Ovary (tissue), 9 donors: ENCODE data around the gene IER5. TPM values are rescaled to one million over a fixed set of nuclear protein-coding genes. Genes with fewer than 3 reads are reported as not detected.

ENCODE experiments used
- DNase-seq, 5 donors: peaks; one replicate each; pipeline ENCODE4 v3.0.0-alpha.2; 2019 to 2020
- H3K27ac ChIP-seq, 2 donors: fragments of 200-600 bp; one replicate each; pipeline versions ENCODE4 v1.5.1 to v1.8.0; 2019 to 2022
- H3K27me3 ChIP-seq: fragments of 200-600 bp; one replicate; pipeline ENCODE4 v1.8.0; 2022
- H3K36me3 ChIP-seq: fragments of 200-600 bp; sonication (generic); one replicate; pipeline ENCODE4 v1.5.1; 2019
- H3K4me1 ChIP-seq: one replicate; pipeline ENCODE4 v1.8.1; 2013; ENCODE audit warnings: mild to moderate bottlenecking, moderate library complexity; ENCODE audit not compliant: insufficient read depth
- H3K4me3 ChIP-seq: fragments of 200-600 bp; sonication (generic); one replicate; pipeline ENCODE4 v1.5.1; 2017
- H3K9me3 ChIP-seq, 2 donors: fragments of 200-600 bp in 1 of 2; sonication (generic) in 1 of 2; one replicate each; pipeline versions ENCODE4 v1.5.1 to v1.8.1; 2013 to 2019; ENCODE audit warnings: mild to moderate bottlenecking in 1 of 2, moderate library complexity in 1 of 2
- EP300 ChIP-seq: sonication (generic); formaldehyde crosslinking; IDR thresholded peaks from one replicate; pipeline ENCODE4 v1.6.1; 2017; ENCODE audit warnings: antibody characterized with exemption
- POLR2A ChIP-seq: fragments of 450-650 bp; IDR thresholded peaks from one replicate; pipeline ENCODE4 v1.6.1; 2017; ENCODE audit warnings: antibody characterized with exemption, mild to moderate bottlenecking, moderate library complexity
- WGBS, 3 donors: extraction: QIAGEN DNeasy Blood & Tissue Kit in 1 of 3; methylation state at CpG; one replicate each; pipeline versions ENCODE4 v1.1.5 to v1.1.7; 2013 to 2017; 5-methylcytosine and 5-hydroxymethylcytosine counted together
- intact Hi-C, 4 donors: fragments of 100-400 bp; cut with DNase I; formaldehyde crosslinking; loops; one replicate each; pipeline versions ENCODE4 v1.11.0 to v1.15.1; 2022 to 2023
- polyA plus RNA-seq, 2 donors: library from polyadenylated mRNA; stranded (reverse); fragments of 200-250 nt in 1 of 2; fragments of 350-450 nt in 1 of 2; fragmentation: Illumina TruSeq in 1 of 2; extraction: RNeasy Lipid Tissue Mini Kit (QIAGEN cat#74804) in 1 of 2; gene quantifications; one replicate each; pipeline ENCODE4 v1.2.3, GENCODE V29; 2013 to 2014
- total RNA-seq, 7 donors: library from RNA; depleted of rRNA in 2 of 7; stranded (reverse); fragments of >200 nt in 2 of 7; fragmentation: NEBNext Ultra II Directional in 3 of 7; extraction: Animal tissue kit (Norgen Biotek cat#: 25700) in 3 of 7; gene quantifications; one replicate each; pipeline versions ENCODE4 v1.1.0 to v1.2.4, GENCODE V29; 2016 to 2023
- TF ChIP-seq, protein P1 (sequence below), 3 donors: fragments of 450-650 bp in 2 of 3; fragments of 200-600 bp in 1 of 3; IDR thresholded peaks; one replicate each; pipeline versions ENCODE4 v1.5.1 to v1.8.0; 2016 to 2022; ENCODE audit warnings: antibody characterized with exemption in 3 of 3, mild to moderate bottlenecking in 1 of 3
- donor health status: DM: no; HTN: no; CAD: no; lungs with moderate emphysema.
- donor health status: DM: no; HTN: no; CAD: no.
- donor health status: Bipolar disorder and iron deficiency.
- donor health status: DM: yes; HTN: yes; CAD: no.
- donor health status: DM: no; HTN: no; CAD: no.
- donor health status: DM: yes; HTN: yes; CAD: no.

Gene IER5
- total and polyA plus RNA-seq, 9 donors = 2.5 to 43.4 (median 5.7) TPM

- Histone ChIP-seq H3K4me3 (no peak overlapping the region), H3K27ac (no peak overlapping the region), H3K4me1 (no peaks in the 10 kb centered on the region), H3K27me3 (no peaks in the 10 kb centered on the region), H3K36me3 (no peaks in the 10 kb centered on the region), H3K9me3 (no peaks in the 10 kb centered on the region)
- TF ChIP-seq EP300 = no peak
- no peak for TF ChIP-seq POLR2A
- TF ChIP-seq, protein P1, sequence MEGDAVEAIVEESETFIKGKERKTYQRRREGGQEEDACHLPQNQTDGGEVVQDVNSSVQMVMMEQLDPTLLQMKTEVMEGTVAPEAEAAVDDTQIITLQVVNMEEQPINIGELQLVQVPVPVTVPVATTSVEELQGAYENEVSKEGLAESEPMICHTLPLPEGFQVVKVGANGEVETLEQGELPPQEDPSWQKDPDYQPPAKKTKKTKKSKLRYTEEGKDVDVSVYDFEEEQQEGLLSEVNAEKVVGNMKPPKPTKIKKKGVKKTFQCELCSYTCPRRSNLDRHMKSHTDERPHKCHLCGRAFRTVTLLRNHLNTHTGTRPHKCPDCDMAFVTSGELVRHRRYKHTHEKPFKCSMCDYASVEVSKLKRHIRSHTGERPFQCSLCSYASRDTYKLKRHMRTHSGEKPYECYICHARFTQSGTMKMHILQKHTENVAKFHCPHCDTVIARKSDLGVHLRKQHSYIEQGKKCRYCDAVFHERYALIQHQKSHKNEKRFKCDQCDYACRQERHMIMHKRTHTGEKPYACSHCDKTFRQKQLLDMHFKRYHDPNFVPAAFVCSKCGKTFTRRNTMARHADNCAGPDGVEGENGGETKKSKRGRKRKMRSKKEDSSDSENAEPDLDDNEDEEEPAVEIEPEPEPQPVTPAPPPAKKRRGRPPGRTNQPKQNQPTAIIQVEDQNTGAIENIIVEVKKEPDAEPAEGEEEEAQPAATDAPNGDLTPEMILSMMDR (IDR thresholded peaks at IDR 0.05) = no peak
- intact Hi-C loops = no loop called here
- 72 to 77% (median 77%) methylated on average over 3 of the region's 3 CpGs for WGBS, 3 donors
- DNase-seq = no peak
Measured at GRCh38 chr1:181076852-181077251, 11.6 kb upstream of the IER5 start.

- intact Hi-C loops = no loop called here
- Histone ChIP-seq H3K4me3 (no peak overlapping the region), H3K27me3 (no peaks in the 10 kb centered on the region), H3K4me1 (no peaks in the 10 kb centered on the region), H3K27ac (no peak overlapping the region), H3K36me3 (no peaks in the 10 kb centered on the region), H3K9me3 (no peaks in the 10 kb centered on the region)
- WGBS, 3 donors = 61 to 68% (median 62%) methylated on average over 7 of the region's 7 CpGs
- TF ChIP-seq POLR2A (no peak), EP300 (no peak)
- TF ChIP-seq, protein P1 (IDR thresholded peaks at IDR 0.05) = no peak
- no peak for DNase-seq
Measured at GRCh38 chr1:181077576-181078242, 10.8 kb upstream of the IER5 start.

DNA sequence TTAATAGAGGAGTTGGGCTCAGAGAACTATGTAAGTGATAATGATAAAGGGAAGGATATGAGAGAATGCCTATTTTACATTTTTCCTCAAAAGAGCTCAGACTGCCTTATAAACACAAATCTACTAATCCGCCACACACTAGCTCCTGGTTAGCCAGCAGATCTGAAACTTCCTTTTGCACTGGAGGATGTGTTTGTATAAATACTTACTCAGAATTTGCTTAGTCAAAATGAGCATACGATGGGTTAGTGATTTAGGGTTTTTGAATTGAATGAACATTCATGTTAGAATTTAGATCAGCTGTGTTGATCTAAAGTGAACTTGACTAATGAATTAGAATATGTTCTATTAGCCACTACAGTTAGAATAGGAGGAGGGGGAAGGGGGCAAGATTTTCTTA is 9.1 kb upstream of the IER5 start:
- Histone ChIP-seq H3K4me1 (no peaks in the 10 kb centered on the region), H3K36me3 (no peaks in the 10 kb centered on the region), H3K27ac (no peak overlapping the region), H3K27me3 (no peaks in the 10 kb centered on the region), H3K4me3 (no peak overlapping the region), H3K9me3 (no peaks in the 10 kb centered on the region)
- TF ChIP-seq EP300 (no peak), POLR2A (no peak)
- TF ChIP-seq, protein P1 (IDR thresholded peaks at IDR 0.05) = no peak
- intact Hi-C loops = no loop called here
- 61 to 82% (median 66%) methylated on average over 2 of the region's 2 CpGs for WGBS, 3 donors
- DNase-seq = no peak

DNA sequence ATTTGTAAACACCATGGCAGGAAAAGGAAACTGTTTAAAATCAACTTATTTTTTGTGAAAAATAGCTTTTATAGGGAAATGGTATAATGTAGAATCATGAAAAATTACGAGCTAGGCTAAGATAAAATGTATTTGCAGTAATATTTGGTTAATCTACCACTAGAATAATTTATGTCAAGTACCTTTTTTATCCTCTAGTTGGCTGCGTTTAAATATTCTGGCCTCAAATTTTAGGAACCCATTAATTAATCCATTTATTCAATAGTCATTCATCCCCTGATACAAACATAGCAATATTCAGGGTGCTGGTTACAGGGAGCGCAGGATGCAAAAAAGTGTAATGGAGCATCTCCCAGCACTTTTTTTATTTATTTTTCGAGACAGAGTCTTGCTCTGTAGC is 8.6 kb upstream of the IER5 start:
- intact Hi-C loops = no loop called here
- WGBS, 3 donors = 45 to 58% (median 55%) methylated on average over 4 of the region's 4 CpGs
- no peak for TF ChIP-seq EP300
- no peak for TF ChIP-seq POLR2A
- TF ChIP-seq, protein P1 (IDR thresholded peaks at IDR 0.05) = no peak

More for the DNA sequence above, 8.6 kb upstream of the IER5 start:
- Histone ChIP-seq H3K27ac (no peak overlapping the region), H3K9me3 (no peaks in the 10 kb centered on the region), H3K4me3 (no peak overlapping the region), H3K4me1 (no peaks in the 10 kb centered on the region), H3K27me3 (no peaks in the 10 kb centered on the region), H3K36me3 (no peaks in the 10 kb centered on the region)
- DNase-seq = no peak
